Panc1 (cell line): ENCODE data around the gene TMEM220. TPM values are rescaled to one million over a fixed set of nuclear protein-coding genes. Genes with fewer than 3 reads are reported as not detected.

Experiments
- ATAC-seq: fragments of 200-7000 bp; cut with Tn5 transposase; 2 replicates; pipeline ENCODE4 v1.9.1; 2020; ENCODE audit warnings: mild to moderate bottlenecking, moderate library complexity
- BruUV-seq: library from RNA; stranded (reverse); fragments of 400-500 nt; replicated peaks from 2 replicates; lab custom pipeline; 2021; lab: Mats Ljungman, UMichigan
- CTCF ChIA-PET: fragments of 300-600 bp; sonication (Branson Sonifier 250); formaldehyde crosslinking; loops from one replicate; lab custom pipeline; 2022; ENCODE audit warnings: antibody characterized with exemption; lab: Charles Lee
- POLR2A ChIA-PET: fragments of 300-600 bp; sonication (Branson Sonifier 250); formaldehyde crosslinking; loops from one replicate; lab custom pipeline; 2022; ENCODE audit warnings: antibody characterized with exemption; lab: Charles Lee
- DNase-seq: peaks from one replicate; pipeline ENCODE4 v3.0.0-alpha.2; 2010; ENCODE audit warnings: low read depth, low spot score
- H3K27ac ChIP-seq: 2 replicates; pipeline ENCODE4 v1.5.1; 2011; ENCODE audit warnings: mild to moderate bottlenecking, low read length, inconsistent platforms
- H3K27me3 ChIP-seq: fragments of 200-500 bp; sonication (Bioruptor generic); 2 replicates; pipeline ENCODE4 v1.6.0; 2014; ENCODE audit warnings: low read length, inconsistent platforms; ENCODE audit not compliant: control insufficient read depth, insufficient read depth
- H3K36me3 ChIP-seq: fragments of 200-500 bp; sonication (Bioruptor generic); 2 replicates; pipeline ENCODE4 v1.5.1; 2014; ENCODE audit warnings: inconsistent platforms, mild to moderate bottlenecking, low read length, moderate library complexity; ENCODE audit not compliant: control insufficient read depth, insufficient read depth
- H3K4me1 ChIP-seq: 2 replicates; pipeline ENCODE4 v1.5.1; 2011; ENCODE audit warnings: inconsistent platforms, mild to moderate bottlenecking, low read length, moderate library complexity; ENCODE audit not compliant: control insufficient read depth, insufficient read depth
- H3K4me3 ChIP-seq, 2 experiments: 2 replicates each; pipeline ENCODE4 v1.5.1; 2011 to 2012; ENCODE audit warnings: low read depth in 2 of 2, low read length in 2 of 2, mild to moderate bottlenecking in 2 of 2, inconsistent platforms in 1 of 2, moderate library complexity in 1 of 2
- H3K9me3 ChIP-seq: fragments of 200-500 bp; sonication (Bioruptor generic); 2 replicates; pipeline ENCODE4 v1.5.1; 2014; ENCODE audit warnings: low read depth, mild to moderate bottlenecking, inconsistent platforms, low read length, moderate library complexity; ENCODE audit not compliant: control insufficient read depth, insufficient read depth
- POLR2AphosphoS5 ChIP-seq: IDR thresholded peaks from 2 replicates; pipeline ENCODE4 v1.6.1; 2012; ENCODE audit warnings: mild to moderate bottlenecking, low read depth, low read length, moderate library complexity
- REST ChIP-seq, 2 experiments: IDR thresholded peaks; 2 replicates each; pipeline ENCODE4 v1.6.1; 2011 to 2012; ENCODE audit warnings: low read depth in 2 of 2, control low read depth in 1 of 2, low read length in 1 of 2, mild to moderate bottlenecking in 1 of 2, moderate library complexity in 1 of 2; ENCODE audit not compliant: insufficient read depth in 1 of 2
- SIN3A ChIP-seq: IDR thresholded peaks from 2 replicates; pipeline ENCODE4 v1.6.1; 2012; ENCODE audit warnings: low read depth, mild to moderate bottlenecking, low read length, moderate library complexity, borderline replicate concordance; ENCODE audit not compliant: insufficient read depth
- TCF7L2 ChIP-seq: IDR thresholded peaks from 2 replicates; pipeline ENCODE4 v1.6.1; 2011; ENCODE audit warnings: mild to moderate bottlenecking, low read depth, low read length, inconsistent platforms
- in situ Hi-C: cut with HindIII; loops from 2 replicates; pipeline ENCODE4 v1.10.0; 2016; ENCODE audit warnings: low sequenced_read_pairs, low pct_unique_long_range_greater_than_20kb
- intact Hi-C: fragments of 100-400 bp; cut with micrococcal nuclease; formaldehyde crosslinking; loops from one replicate; pipeline ENCODE4 v1.10.0; 2022; ENCODE audit not compliant: unreplicated experiment
- total RNA-seq: library from RNA; stranded (reverse); gene quantifications from one replicate; pipeline ENCODE4 v1.2.1, GENCODE V29; 2021; ENCODE audit not compliant: unreplicated experiment
- TF ChIP-seq, protein P1 (sequence below): fragments of 450-650 bp; IDR thresholded peaks from 2 replicates; pipeline ENCODE4 v1.5.1; 2017; ENCODE audit warnings: mild to moderate bottlenecking

Gene TMEM220
- total RNA-seq, 1 experiment from 2014 or later = 9.3 TPM

- H3K4me3 ChIP-seq = no peak overlapping the region
- no peak overlapping the region for H3K27ac ChIP-seq
- POLR2A ChIA-PET = no interaction called here
- no peaks in the 10 kb centered on the region for H3K27me3 ChIP-seq
- TF ChIP-seq SIN3A (no peak), REST (IDR thresholded peaks at IDR 0.05; ENCODE audit: insufficient read depth in 1 of 2, low read depth in 2 of 2, low read length in 1 of 2) (no peak), TCF7L2 (no peak), POLR2AphosphoS5 (no peak)
- TF ChIP-seq, protein P1, sequence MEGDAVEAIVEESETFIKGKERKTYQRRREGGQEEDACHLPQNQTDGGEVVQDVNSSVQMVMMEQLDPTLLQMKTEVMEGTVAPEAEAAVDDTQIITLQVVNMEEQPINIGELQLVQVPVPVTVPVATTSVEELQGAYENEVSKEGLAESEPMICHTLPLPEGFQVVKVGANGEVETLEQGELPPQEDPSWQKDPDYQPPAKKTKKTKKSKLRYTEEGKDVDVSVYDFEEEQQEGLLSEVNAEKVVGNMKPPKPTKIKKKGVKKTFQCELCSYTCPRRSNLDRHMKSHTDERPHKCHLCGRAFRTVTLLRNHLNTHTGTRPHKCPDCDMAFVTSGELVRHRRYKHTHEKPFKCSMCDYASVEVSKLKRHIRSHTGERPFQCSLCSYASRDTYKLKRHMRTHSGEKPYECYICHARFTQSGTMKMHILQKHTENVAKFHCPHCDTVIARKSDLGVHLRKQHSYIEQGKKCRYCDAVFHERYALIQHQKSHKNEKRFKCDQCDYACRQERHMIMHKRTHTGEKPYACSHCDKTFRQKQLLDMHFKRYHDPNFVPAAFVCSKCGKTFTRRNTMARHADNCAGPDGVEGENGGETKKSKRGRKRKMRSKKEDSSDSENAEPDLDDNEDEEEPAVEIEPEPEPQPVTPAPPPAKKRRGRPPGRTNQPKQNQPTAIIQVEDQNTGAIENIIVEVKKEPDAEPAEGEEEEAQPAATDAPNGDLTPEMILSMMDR = no peak
- BruUV-seq = no TSS peak
- DNase-seq (no peak), ATAC-seq (no peak)
- CTCF ChIA-PET = no interaction called here
- intact Hi-C loops = no loop called here
- no peaks in the 10 kb centered on the region for H3K9me3 ChIP-seq
- in situ Hi-C loops = no loop called here
- H3K36me3 ChIP-seq = peaks cover 37% of the 10 kb centered on the region
- H3K4me1 ChIP-seq = no peaks in the 10 kb centered on the region
Observed at GRCh38 chr17:10681866-10682446, 47.9 kb downstream of the TMEM220 start.

DNA sequence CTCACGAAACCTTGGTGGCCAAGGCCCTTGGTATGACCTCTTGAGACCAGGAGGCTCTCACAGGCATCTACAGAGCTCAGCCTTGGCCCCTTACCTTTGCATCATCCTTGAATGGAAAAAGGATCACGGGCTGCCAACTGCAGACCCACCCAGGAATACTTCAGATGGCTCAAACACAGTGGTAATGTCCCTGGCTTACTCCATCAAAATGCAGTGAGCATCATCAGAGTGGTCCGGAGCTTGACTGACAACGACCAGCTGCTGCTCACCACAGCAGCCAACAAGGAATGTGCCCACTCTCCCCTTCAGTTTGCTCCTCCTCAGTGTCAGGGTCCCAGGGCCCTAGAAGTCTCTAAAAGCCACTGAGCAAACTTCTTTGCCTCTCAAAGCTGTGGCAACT is 55.1 kb downstream of the TMEM220 start:
- TF ChIP-seq, protein P1 = no peak
- TF ChIP-seq SIN3A = no peak
- no peak for TF ChIP-seq POLR2AphosphoS5
- TF ChIP-seq TCF7L2 = no peak
- no peak for TF ChIP-seq REST (IDR thresholded peaks at IDR 0.05; ENCODE audit: insufficient read depth in 1 of 2, low read depth in 2 of 2, low read length in 1 of 2)
- H3K9me3 ChIP-seq = no peaks in the 10 kb centered on the region
- no TSS peak for BruUV-seq
- in situ Hi-C loops = no loop called here
- ChIA-PET POLR2A (no interaction called here), CTCF (no interaction called here)
- intact Hi-C loops = no loop called here
- H3K4me3 ChIP-seq = no peak overlapping the region
- H3K36me3 ChIP-seq = peaks cover 3% of the 10 kb centered on the region; the same call in 1 of the 2 replicates
- DNase-seq = no peak
- no peak overlapping the region for H3K27ac ChIP-seq
- H3K4me1 ChIP-seq = no peaks in the 10 kb centered on the region
- H3K27me3 ChIP-seq = no peaks in the 10 kb centered on the region
- ATAC-seq = no peak
